Mononuclear cell (primary cell): ENCODE results near the gene EFEMP2. TPM values are rescaled to one million over a fixed set of nuclear protein-coding genes. Genes with fewer than 3 reads are reported as not detected.
A peak's percentile ranks its signal among the peaks of the same experiment; 100 is the strongest.
"Not testable (repeated sequence)": the region's sequence is repeated elsewhere in the genome, so short reads cannot be mapped to it uniquely, and the experiment has no call there.

Source experiments
- H3K27me3 ChIP-seq: 2 replicates; pipeline ENCODE4 v1.6.0; 2011; ENCODE audit warnings: low read length, control low read depth; ENCODE audit not compliant: insufficient read depth
- H3K4me1 ChIP-seq: 2 replicates; pipeline ENCODE4 v1.5.1; 2011; ENCODE audit warnings: mild to moderate bottlenecking, low read length, control low read depth; ENCODE audit not compliant: insufficient read depth
- H3K4me3 ChIP-seq: 2 replicates; pipeline ENCODE4 v1.5.1; 2011; ENCODE audit warnings: mild to moderate bottlenecking, low read length, moderate library complexity
- H3K9me3 ChIP-seq: 2 replicates; pipeline ENCODE4 v1.5.1; 2011; ENCODE audit warnings: low read depth, mild to moderate bottlenecking, control low read depth, low read length
- total RNA-seq: library from RNA; depleted of rRNA; stranded (reverse); fragments of >200 nt; gene quantifications from one replicate; pipeline ENCODE4 v1.2.3, GENCODE V29; 2012

The EFEMP2 gene
- total RNA-seq, 1 donor, result 1.3 TPM

DNA sequence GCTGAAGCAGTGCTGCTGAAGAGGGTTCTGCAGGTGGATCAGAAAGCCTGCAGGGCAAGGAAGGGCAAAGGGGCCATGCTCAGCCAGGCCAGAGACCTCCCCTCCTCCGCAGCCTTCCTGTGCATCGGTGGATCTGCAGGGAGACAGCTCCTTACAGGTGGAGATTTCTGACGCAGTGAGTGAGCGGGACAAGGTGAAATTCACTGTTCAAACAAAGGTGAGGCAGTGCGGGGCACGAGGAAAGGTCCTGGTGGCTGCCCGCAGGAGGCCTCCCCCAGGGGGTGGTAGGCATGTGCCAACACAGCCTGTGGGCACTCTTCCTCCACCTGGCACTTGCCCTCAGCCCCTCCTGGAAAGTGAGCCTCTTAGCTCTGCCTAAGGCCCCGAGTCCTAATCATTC, 23.2 kb downstream of the EFEMP2 start:
- no peak overlapping the region for H3K4me3 ChIP-seq
- H3K9me3 ChIP-seq, result no peaks in the 10 kb centered on the region
- no peaks in the 10 kb centered on the region for H3K27me3 ChIP-seq
- H3K4me1 ChIP-seq, result peaks cover 5% of the 10 kb centered on the region

DNA sequence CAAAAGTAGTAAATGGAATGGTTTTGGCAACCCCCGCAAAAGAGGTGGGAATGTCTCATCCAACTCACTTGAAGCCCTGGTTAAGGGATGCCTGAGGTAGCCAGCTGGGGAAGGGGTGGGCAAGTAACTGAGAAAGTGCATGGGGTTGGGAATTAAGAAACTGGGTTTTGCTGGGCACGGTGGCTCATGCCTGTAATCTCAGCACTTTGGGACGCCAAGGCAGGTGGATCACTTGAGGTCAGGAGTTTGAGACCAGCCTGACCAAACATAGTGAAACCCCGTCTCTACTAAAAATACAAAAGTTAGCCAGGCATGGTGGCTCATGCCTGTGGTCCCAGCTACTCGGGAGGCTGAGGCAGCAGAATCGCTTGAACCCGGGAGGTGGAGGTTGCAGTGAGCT, 23.9 kb downstream of the EFEMP2 start:
- H3K27me3 ChIP-seq, H3K9me3 ChIP-seq, H3K4me3 ChIP-seq, H3K4me1 ChIP-seq: not testable (repeated sequence)

DNA sequence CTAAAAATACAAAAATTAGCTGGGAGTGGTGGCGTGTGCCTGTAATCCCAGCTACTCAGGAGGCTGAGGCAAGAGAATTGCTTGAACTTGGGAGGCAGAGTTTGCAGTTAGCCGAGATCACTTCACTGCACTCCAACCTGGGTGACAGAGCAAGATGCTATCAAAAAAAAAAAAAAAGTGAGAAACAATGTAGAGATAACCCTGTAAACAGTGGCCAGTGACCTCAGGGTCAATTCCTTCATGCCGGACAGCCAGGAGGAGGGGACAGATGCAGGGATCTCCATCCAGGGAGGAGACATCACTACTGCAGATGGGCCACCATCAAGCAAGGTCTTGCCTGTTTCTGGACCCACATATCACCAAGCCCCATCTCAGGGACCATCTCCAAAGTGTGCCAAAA, 24.9 kb downstream of the EFEMP2 start:
- H3K4me1 ChIP-seq, result no peaks in the 10 kb centered on the region
- H3K9me3 ChIP-seq, result no peaks in the 10 kb centered on the region
- H3K4me3 ChIP-seq, result no peak overlapping the region
- H3K27me3 ChIP-seq, result no peaks in the 10 kb centered on the region

DNA sequence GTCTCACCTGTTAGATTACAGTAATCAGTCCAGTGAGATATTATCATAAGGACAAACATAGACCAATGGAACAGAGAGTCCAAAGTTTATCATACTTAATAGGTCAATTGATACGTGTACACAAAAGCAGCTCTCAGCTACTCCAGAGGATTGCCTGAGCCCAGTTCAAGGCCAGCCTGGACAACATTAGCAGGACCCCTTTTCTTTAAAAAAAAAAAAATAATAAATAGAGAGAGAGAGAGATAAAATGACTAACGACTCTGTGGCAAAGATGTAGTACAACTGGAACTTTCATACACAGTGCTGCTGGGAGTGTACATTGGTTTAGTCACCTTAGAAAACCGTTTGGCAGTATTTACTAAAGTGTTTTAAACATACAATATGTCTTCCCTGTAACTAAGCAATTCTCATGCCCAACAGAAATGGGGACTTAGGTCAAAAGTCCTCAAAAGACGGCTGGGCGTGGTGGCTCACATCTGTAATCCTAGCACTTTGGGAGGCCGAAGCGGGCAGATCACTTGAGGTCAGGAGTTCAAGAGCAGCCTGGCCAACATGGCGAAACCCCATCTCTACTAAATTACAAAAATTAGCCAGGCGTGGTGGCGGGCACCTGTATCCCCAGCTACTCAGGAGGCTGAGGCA, 28.2 kb downstream of the EFEMP2 start:
- Histone ChIP-seq H3K27me3 (no peaks in the 10 kb centered on the region), H3K9me3 (no peaks in the 10 kb centered on the region)

DNA sequence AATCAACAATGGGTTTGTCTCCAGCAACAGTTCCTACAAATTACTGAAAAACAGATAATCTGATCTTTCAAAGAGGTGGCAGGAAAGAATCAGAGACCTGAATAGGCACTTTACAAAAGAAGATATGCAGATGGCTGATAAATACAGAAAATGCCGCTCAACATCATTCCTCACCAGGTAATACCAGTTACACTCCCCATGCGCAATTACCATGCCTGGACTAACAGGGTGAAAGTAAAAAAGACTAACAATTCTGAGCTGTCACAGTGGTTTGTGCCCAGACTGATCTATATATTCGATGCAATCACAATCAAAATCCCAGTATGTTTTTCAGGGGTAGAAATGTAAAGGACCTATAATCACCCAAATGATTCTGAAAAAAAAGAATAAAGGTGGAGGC, 28.8 kb downstream of the EFEMP2 start:
- Histone ChIP-seq H3K4me1 (no peaks in the 10 kb centered on the region), H3K4me3 (no peak overlapping the region), H3K27me3 (no peaks in the 10 kb centered on the region), H3K9me3 (no peaks in the 10 kb centered on the region)

More for the DNA sequence above, 28.2 kb downstream of the EFEMP2 start:
- Histone ChIP-seq H3K4me3 (no peak overlapping the region), H3K4me1 (no peaks in the 10 kb centered on the region)

DNA sequence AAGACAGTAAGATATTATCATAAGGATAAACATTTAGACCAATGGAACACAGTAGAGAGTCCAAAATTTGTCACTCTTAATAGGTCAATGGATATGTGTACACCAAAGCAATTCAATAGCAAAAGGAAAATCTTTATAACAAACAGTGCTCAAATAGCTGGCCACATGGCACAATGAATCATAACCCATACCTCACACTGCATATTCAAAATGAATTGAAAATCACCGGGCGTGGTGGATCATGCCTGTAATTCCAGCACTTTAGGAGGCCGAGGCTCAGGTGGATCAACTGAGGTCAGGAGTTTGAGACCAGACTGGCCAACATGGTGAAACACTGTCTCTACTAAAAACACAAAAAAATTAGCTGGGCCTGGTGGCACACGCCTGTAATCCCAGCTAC, 30.5 kb downstream of the EFEMP2 start:
- no peaks in the 10 kb centered on the region for H3K27me3 ChIP-seq
- no peaks in the 10 kb centered on the region for H3K4me1 ChIP-seq
- H3K9me3 ChIP-seq, result no peaks in the 10 kb centered on the region
- no peak overlapping the region for H3K4me3 ChIP-seq

DNA sequence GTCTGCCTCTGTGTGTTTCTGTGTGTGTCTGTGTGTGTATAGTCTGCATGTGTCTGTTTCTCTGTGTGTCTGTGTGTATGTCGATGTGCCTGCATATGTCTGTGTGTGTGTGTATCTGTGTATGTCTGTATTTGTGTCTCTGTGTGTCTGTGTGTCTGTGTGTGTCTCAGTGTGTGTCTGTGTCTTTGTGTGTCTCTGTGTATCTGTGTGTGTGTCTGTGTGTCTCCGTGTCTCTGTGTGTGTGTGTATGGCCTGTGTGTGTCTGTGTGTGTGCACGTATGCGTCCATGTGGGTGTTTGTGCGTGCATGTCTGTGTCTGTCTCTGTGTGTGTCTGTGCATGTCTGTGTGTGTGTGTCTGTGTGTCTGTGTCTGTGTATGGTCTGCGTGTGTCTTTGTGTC, 38.4 kb downstream of the EFEMP2 start:
- H3K27me3 ChIP-seq, result no peaks in the 10 kb centered on the region
- H3K4me3 ChIP-seq, result peak overlapping the region; percentile 54
- H3K9me3 ChIP-seq, result no peaks in the 10 kb centered on the region
- H3K4me1 ChIP-seq, result peaks cover 19% of the 10 kb centered on the region

DNA sequence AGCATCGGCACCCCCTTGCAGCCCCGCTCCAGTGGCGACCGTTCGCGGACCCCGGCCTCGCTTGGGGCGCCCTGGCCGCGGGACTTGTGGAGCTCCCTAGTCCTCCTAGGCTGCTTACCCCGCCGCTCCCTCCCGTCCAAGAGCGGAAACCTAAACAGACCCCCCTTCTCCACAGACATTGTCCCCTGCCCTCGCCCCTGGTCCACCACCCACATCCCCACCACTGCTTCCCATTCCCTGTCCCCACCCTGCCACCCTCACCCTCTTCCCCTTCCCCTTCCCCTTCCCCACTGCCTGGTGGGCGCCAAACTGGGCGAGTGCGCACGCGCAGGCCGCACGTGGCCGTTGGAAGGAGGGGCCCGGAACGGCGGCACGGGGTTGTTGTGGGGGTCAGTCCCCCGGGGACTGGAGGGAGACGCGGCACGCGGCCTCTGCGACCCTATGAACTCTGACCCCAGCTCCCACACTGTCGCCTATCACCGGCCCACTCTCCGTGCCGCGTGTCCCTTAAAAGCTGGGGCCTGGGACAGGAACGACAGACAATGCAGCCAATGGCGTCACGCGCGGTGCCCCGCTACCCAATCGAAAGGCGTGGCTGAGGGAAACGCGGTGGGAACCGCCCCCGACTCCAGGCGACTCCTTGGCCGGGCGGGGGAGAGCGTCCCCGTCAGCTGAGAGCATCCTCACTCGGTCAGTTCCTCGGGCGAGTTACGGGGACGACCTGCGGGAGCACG, 39.1 kb downstream of the EFEMP2 start, which contains the start of gene SNX32:
Gene SNX32 (plus strand): TSS at position 667 of the 734 bp plus-strand sequence. CDS start 103 bp downstream, outside the sequence.
- Histone ChIP-seq H3K9me3 (no peaks in the 10 kb centered on the region), H3K4me3 (peak within 1 kb of the TSS; percentile 54), H3K4me1 (peaks cover 19% of the 10 kb centered on the region), H3K27me3 (no peaks in the 10 kb centered on the region)

DNA sequence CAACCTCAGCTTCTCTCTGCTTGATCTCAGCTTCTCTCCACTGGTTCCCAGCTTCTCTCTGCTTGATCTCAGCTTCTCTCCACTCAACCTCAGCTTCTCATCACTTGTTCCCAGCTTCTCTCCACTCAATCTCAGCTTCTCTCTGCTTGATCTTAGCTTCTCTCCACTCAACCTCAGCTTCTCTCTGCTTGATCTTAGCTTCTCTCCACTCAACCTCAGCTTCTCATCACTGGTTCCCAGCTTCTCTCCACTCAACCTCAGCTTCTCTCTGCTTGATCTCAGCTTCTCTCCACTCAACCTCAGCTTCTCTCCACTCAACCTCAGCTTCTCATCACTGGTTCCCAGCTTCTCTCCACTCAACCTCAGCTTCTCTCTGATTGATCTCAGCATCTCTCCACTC, 40.4 kb downstream of the EFEMP2 start:
- H3K9me3 ChIP-seq, H3K27me3 ChIP-seq, H3K4me3 ChIP-seq: not testable (repeated sequence)
- H3K4me1 ChIP-seq, result peaks cover 19% of the 10 kb centered on the region

DNA sequence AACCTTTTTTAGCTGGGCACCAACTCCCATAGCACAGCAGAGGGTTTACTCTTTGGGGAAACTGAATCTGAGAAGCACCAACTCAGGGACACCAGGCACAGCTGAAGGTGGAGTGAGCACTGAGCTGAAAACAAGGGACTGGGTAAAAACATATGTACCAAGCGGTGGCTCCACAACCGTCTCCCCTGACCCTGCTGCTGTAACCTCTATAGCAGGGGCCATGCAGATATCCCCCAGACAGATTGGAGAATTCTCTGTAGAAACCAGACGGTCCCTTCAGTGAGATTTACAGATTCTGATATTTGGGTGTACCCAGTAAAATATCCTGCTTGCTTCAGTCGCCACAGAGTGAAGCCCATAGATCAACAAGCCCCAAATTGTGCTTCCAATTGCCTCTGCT, 43.1 kb downstream of the EFEMP2 start:
- Histone ChIP-seq H3K9me3 (no peaks in the 10 kb centered on the region), H3K27me3 (no peaks in the 10 kb centered on the region), H3K4me1 (peaks cover 18% of the 10 kb centered on the region), H3K4me3 (no peak overlapping the region)

DNA sequence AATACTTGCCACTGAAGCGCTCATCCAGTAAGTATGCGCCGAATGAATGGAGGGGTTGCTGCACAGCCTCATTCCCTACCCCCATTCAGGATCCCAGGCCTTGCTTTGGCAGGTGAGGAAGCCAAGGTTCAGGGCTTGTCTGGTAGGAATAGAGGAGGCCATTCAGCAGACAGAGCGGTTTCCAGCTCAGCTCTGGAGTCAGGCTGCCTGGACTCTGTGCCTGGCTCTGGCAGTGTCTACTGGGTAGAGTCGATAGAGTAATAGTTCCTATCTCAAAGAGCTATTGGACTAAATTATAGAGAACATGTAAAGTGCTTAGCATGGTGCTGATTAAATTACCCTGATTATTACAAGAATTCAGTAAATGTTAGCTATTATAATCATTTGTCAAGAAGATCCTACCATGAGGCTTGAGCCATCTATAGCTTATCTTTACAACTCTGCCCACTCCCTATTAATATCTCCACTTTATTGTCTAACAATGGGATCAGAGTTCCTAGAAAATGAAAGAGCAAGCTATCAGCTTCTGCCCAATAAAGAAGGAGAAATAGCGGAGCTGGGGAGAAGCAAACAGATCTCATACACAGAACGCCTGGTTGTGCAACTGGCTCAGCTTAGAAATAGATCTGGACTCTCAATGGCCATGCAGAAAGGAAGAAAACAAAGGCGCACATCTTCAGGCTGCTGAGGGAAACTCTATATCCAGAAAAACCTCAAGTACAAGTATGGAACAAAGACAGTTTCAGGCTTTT, 45.4 kb downstream of the EFEMP2 start:
- Histone ChIP-seq H3K4me3 (no peak overlapping the region), H3K4me1 (no peaks in the 10 kb centered on the region), H3K9me3 (no peaks in the 10 kb centered on the region), H3K27me3 (no peaks in the 10 kb centered on the region)

DNA sequence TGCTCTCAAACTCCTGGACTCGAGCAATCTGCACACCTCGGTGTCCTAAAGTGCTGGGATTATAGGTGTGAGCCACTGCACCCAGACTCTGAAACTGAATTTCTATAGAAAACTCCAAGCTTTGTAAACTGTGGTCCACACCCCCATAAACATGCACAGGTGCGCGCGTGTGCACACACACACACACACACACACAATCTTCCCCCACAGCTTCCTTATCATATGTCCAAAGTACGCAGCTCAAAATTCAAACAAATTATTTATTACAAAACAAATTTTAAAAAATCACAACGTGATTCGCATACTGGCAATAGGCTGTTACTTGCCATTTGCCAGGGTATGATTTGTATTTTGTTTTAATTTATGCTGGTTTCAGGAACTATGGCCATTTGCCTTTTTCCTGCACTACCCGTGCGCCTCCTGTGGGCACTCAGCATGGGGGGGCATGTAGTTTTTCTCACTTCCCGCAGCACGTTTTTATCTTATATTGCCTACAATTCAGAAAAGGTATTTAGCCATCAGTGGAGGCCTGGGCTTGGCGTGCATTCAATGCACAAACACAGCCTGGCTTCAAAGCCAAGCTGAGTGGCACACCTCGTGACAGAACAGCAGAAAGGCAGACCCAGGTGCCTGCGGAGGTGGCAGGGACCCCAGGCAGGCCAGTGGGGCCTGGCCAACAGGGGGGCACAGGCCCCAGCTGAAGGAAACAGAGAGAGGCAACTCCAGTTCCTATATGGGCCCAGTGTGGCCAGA, 49.6 kb downstream of the EFEMP2 start:
- Histone ChIP-seq H3K9me3 (no peaks in the 10 kb centered on the region), H3K4me3 (no peak overlapping the region), H3K4me1 (peaks cover 3% of the 10 kb centered on the region), H3K27me3 (no peaks in the 10 kb centered on the region)

DNA sequence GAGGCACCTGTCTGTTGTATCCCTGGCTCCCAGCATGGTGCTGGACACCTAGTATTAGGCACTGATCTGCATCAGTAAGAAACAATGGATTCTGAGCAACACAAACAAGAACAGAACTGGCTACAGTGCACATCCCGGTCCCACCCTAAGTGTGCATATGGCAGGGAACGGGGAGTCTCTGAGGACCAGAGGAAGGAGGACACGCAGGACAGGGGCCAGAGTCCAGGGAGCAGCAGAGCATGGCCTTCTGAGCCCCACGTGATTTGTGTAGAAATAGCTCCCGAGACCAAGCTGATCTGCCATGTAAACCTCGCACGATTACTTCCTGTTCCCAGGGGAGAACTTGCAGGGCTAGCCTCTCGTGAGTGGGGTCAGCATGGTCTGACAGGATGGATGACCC, 51.5 kb downstream of the EFEMP2 start:
- Histone ChIP-seq H3K4me3 (no peak overlapping the region), H3K9me3 (no peaks in the 10 kb centered on the region), H3K27me3 (no peaks in the 10 kb centered on the region), H3K4me1 (peaks cover 18% of the 10 kb centered on the region)

DNA sequence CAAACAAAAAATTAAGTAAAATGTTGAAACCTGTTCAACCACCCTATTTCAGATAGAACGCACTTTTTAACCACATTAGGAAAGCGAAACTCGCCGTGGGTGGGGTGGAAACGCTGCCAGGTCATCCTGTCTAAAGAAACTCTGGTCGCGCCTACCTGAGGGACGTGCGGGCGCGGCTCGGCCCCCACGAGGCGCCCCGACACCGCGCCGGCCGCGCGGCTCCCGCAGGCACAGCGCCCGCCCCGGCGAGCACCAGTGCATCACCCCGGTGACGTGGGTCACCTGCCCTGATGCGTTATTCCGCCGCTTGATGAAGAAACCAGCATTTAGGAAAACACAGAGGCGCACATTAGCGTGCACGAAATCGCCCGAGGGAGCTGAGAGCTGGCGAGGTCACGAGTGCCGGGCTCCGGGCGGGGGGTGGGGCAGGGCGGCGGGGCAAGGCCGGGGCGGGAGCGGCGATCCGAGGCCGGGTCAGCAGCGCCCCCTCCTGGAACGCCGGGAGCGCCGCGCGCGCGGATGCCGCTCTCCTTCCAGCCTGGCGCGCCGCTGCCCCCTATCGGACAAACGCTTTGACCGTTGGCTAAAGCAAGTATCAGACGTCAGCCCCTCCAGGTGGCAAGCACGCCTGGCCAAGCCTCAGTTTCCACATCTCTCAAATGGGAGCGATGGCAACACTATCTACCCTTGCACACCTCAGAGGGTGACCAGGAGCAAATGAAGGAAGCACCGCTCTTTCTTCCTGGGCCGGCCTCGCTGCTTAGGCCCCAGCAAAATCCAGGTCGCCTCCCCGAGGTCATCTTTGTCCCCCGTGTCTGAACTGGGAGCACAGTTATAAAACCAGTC, 54.5 kb downstream of the EFEMP2 start:
- H3K27me3 ChIP-seq, result no peaks in the 10 kb centered on the region
- peak overlapping the region; percentile 55 for H3K4me3 ChIP-seq
- no peaks in the 10 kb centered on the region for H3K9me3 ChIP-seq
- peaks cover 24% of the 10 kb centered on the region for H3K4me1 ChIP-seq
